GM12891 (cell line): Measurements from ENCODE around the gene DNAJC13.

Experiments
- POLR2A ChIP-seq: IDR thresholded peaks from 2 replicates; pipeline ENCODE4 v1.6.1; 2011; ENCODE audit warnings: low read depth, low read length, control low read depth
- SPI1 ChIP-seq: IDR thresholded peaks from 2 replicates; pipeline ENCODE4 v1.6.1; 2011; ENCODE audit warnings: low read depth, low read length, control low read depth
- TAF1 ChIP-seq: IDR thresholded peaks from 2 replicates; pipeline ENCODE4 v1.6.1; 2011; ENCODE audit warnings: low read depth, low read length, control low read depth

DNA sequence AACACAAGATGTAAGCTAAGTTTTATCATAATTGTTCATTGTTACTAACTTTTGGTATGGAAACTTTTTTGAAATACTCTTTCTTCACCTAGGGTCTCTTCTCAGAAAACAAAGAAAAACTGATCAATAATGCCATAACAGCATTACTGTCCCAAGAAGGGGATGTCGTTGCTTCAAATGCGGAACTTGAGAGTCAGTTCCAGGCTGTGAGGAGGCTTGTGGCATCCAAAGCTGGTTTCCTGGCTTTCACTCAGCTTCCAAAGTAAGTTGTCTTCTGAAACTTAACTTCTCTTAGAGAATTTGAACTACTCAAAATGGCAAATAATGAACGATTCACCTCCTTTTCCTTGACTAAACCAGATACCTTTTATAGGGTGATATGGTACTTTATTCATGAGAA, 39.3 kb downstream of the DNAJC13 start:
- TF ChIP-seq POLR2A (no peak), TAF1 (no peak), SPI1 (no peak)
